Smooth muscle cell of the brain vasculature (primary cell): ENCODE data around the gene HGS.
A peak's percentile ranks its signal among the peaks of the same experiment; 100 is the strongest.

Source experiments
- DNase-seq: peaks from one replicate; pipeline ENCODE4 v3.0.0-alpha.2; 2012; ENCODE audit warnings: low read depth, low spot score

HGS gene

GRCh38 chr17:81683584-81684441 is at the start of gene HGS, which contains the start of gene ARL16:
TSS of gene HGS (plus strand) at chr17:81684011. CDS start at chr17:81684067, 56 bp downstream.
TSS of gene ARL16 (minus strand) at chr17:81683797. CDS start at chr17:81683753, 44 bp downstream.
- DNase-seq = peak; percentile 100

- DNase-seq = no peak
Observed at GRCh38 chr17:81635431-81635830, 48.4 kb upstream of the HGS start.

GRCh38 chr17:81635973-81636504 is 47.8 kb upstream of the HGS start:
- DNase-seq = no peak

GRCh38 chr17:81636505-81637288 is 47.1 kb upstream of the HGS start, which contains the start of the genes NPLOC4 and TSPAN10:
TSS of gene NPLOC4 (minus strand) at chr17:81637112. CDS start at chr17:81636930, 182 bp downstream.
TSS of gene TSPAN10 (plus strand) at chr17:81637196. CDS start at chr17:81642413, 5,217 bp downstream.
- DNase-seq = peak; percentile 57

- DNase-seq = no peak
Observed at GRCh38 chr17:81638683-81639082, 45.1 kb upstream of the HGS start.

GRCh38 chr17:81640011-81640410 is 43.8 kb upstream of the HGS start:
- DNase-seq = no peak

GRCh38 chr17:81641825-81642489 is 41.9 kb upstream of the HGS start:
- DNase-seq = no peak

- DNase-seq = no peak
Observed at GRCh38 chr17:81644496-81644895, 39.3 kb upstream of the HGS start.

GRCh38 chr17:81644976-81645952 is 38.5 kb upstream of the HGS start:
- DNase-seq = no peak

GRCh38 chr17:81646869-81647600 is 36.8 kb upstream of the HGS start:
- no peak for DNase-seq

GRCh38 chr17:81647640-81648012 is 36.2 kb upstream of the HGS start:
- no peak for DNase-seq

GRCh38 chr17:81648013-81648706 is 35.7 kb upstream of the HGS start:
- DNase-seq = no peak

GRCh38 chr17:81648707-81649085 is 35.1 kb upstream of the HGS start:
- DNase-seq = no peak

GRCh38 chr17:81650951-81651350 is 32.9 kb upstream of the HGS start:
- DNase-seq = no peak

GRCh38 chr17:81651692-81652091 is 32.1 kb upstream of the HGS start:
- peak; percentile 46 for DNase-seq

- DNase-seq = no peak
Observed at GRCh38 chr17:81652906-81653771, 30.7 kb upstream of the HGS start.

GRCh38 chr17:81655378-81656117 is 28.3 kb upstream of the HGS start:
- DNase-seq = no peak
